Activated CD8-positive, alpha-beta T cell treated with anti-CD3 and anti-CD28 coated beads, Interleukin-2, amount 10 ng/mL, durations not matched to agents 7 days and 5 days (primary cell): ENCODE data around the gene FHIT. TPM values are rescaled to one million over a fixed set of nuclear protein-coding genes. Genes with fewer than 3 reads are reported as not detected.

ENCODE experiments used
- ATAC-seq: fragments of 150-1000 bp; cut with Tn5 transposase; one replicate; pipeline ENCODE4 v1.10.0; 2021; ENCODE audit warnings: moderate library complexity
- CTCF ChIA-PET: fragments of 350-600 bp; sonication (Branson Sonifier 250); formaldehyde crosslinking; loops from one replicate; lab custom pipeline; 2021; ENCODE audit warnings: antibody characterized with exemption; lab: Charles Lee
- POLR2A ChIA-PET: fragments of 350-600 bp; sonication (Branson Sonifier 250); formaldehyde crosslinking; loops from one replicate; lab custom pipeline; 2021; ENCODE audit warnings: antibody characterized with exemption; lab: Charles Lee
- DNase-seq: peaks from one replicate; pipeline ENCODE4 v3.0.0-alpha.2; 2020
- H3K27ac Mint-ChIP-seq: one replicate; pipeline ENCODE4 v1.8.0; 2021; ENCODE audit warnings: mild to moderate bottlenecking, mixed read lengths
- H3K27me3 Mint-ChIP-seq: one replicate; pipeline ENCODE4 v1.8.0; 2021; ENCODE audit warnings: low read depth, mixed read lengths
- H3K36me3 Mint-ChIP-seq: one replicate; pipeline ENCODE4 v1.8.0; 2021; ENCODE audit warnings: low read depth, mixed read lengths
- H3K4me1 Mint-ChIP-seq: one replicate; pipeline ENCODE4 v1.8.0; 2021; ENCODE audit warnings: low read depth, mixed read lengths
- H3K4me3 Mint-ChIP-seq: one replicate; pipeline ENCODE4 v1.8.0; 2021; ENCODE audit warnings: mild to moderate bottlenecking, mixed read lengths
- H3K9me3 Mint-ChIP-seq: one replicate; pipeline ENCODE4 v1.8.0; 2022; ENCODE audit warnings: mixed read lengths; ENCODE audit not compliant: insufficient read depth
- total RNA-seq, 2 experiments: library from RNA; stranded (reverse); gene quantifications; one replicate each; pipeline ENCODE4 v1.2.3, GENCODE V29; 2021

Gene FHIT
- total RNA-seq, 2 experiments from 2014 or later: 4.8 TPM

DNA sequence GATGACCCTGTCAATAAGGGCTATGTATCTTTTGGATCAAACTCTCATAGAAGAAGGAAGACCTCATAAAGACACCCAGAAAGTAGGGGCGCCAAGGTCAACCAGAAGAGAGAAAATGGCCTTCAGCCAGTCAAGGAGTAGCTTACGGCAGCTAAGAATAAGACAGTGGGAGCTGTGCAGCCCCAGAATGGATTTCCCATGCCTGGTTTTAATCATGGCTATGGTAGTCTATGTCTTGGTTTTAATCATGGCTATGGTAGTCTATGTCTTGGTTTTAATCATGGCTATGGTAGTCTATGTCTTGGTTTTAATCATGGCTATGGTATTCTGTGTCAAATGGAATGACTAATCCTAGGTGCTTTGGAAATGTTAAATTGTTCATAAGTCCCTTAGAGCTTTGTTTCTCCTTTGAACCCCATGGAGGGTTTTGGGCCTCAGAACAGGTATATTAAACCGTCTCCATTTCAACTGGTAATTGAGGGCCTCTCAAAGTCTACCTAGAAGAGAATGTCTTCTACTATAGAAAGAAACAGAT is 1459.4 kb downstream of the FHIT start:
- CTCF ChIA-PET: interaction anchor here (1.0 to 1.2 kb wide), 2 partner anchors 18 kb away, joined by 3 read pairs; no protein-coding TSS in a partner anchor
- ATAC-seq: no peak

DNA sequence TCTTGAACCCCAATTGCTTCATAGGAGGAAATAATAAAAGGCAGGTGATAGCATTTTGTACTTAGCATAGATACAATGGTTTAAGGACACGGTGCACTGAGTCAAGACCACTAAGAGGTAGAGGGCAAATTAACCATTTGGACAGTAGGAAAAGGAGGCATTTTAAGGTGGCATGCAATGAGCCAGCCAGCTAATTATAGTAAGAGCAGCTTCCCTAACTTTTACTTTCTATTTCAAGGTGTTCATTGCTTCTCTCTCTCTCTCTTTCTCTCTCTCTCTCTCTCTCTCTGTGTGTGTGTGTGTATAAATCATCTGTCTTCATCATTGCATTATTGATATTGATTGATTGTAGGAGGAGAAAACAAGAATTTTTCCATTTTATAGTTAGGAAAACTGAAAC is 1461.0 kb downstream of the FHIT start:
- Mint-ChIP-seq H3K36me3 (peaks cover 16% of the 10 kb centered on the region), H3K27ac (no peak overlapping the region), H3K27me3 (no peaks in the 10 kb centered on the region), H3K4me1 (peaks cover 35% of the 10 kb centered on the region), H3K9me3 (peaks cover 9% of the 10 kb centered on the region), H3K4me3 (no peak overlapping the region)
- ATAC-seq (peak; percentile 44), DNase-seq (no peak)
- ChIA-PET CTCF (interaction anchor here (1.7 kb wide), 1 partner anchor 17 kb away, joined by 4 read pairs; no protein-coding TSS in a partner anchor), POLR2A (no interaction called here)

More for the DNA sequence above, 1459.4 kb downstream of the FHIT start:
- Mint-ChIP-seq H3K4me3 (no peak overlapping the region), H3K27ac (no peak overlapping the region), H3K4me1 (peaks cover 35% of the 10 kb centered on the region), H3K36me3 (peaks cover 8% of the 10 kb centered on the region), H3K27me3 (no peaks in the 10 kb centered on the region), H3K9me3 (peaks cover 9% of the 10 kb centered on the region)
- DNase-seq: no peak
- POLR2A ChIA-PET: no interaction called here

DNA sequence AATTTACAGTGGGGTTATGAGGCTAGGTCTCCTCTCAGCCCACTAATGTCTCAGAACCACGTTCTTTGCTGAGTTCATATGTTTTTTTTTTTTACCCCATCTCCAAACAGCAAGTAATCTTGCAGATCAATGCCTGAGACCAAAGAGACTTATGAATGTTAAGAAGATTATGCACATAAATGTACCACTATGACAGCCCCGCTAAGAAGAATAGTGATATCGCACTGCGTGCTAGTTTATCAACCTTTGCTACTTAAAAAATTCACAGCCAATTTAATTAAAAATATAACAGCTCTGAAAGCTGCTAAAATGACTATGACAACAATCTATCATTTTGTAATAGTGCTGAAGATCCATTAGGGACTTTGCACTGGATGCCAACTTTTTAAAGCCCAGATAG is 1462.5 kb downstream of the FHIT start:
- POLR2A ChIA-PET: no interaction called here
- peaks cover 48% of the 10 kb centered on the region for H3K4me1 Mint-ChIP-seq
- no peak for DNase-seq
- H3K27ac Mint-ChIP-seq: no peak overlapping the region
- H3K27me3 Mint-ChIP-seq: no peaks in the 10 kb centered on the region
- H3K36me3 Mint-ChIP-seq: peaks cover 19% of the 10 kb centered on the region
- H3K4me3 Mint-ChIP-seq: no peak overlapping the region
- CTCF ChIA-PET: interaction anchor here (1.3 to 1.7 kb wide), 2 partner anchors 12 to 16 kb away, joined by 3 to 4 read pairs; no protein-coding TSS in a partner anchor
- ATAC-seq: no peak
- peaks cover 13% of the 10 kb centered on the region for H3K9me3 Mint-ChIP-seq

DNA sequence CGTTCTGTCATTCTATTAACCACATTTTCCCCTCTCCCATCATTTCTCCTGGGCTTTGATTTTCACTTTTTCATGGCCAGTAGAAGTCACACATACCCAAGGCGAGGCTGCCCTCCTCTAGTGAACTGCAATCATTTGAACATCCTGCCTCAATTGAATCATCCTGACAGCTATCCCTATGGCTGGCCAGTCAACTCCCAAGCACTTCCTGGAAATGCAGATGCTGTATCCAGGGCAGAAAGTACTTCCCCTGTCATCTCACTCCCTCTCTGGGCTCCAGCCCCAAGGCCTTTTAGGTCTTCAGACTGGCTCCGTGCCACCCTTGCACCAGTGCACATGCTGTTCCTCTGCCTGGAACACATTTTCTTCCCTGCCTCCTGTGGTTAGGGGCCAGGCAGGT is 1463.1 kb downstream of the FHIT start:
- Mint-ChIP-seq H3K4me3 (no peak overlapping the region), H3K27me3 (no peaks in the 10 kb centered on the region), H3K9me3 (peaks cover 13% of the 10 kb centered on the region), H3K4me1 (peaks cover 54% of the 10 kb centered on the region), H3K36me3 (peaks cover 24% of the 10 kb centered on the region), H3K27ac (no peak overlapping the region)
- ATAC-seq (no peak), DNase-seq (no peak)
- ChIA-PET POLR2A (no interaction called here), CTCF (no interaction called here)

DNA sequence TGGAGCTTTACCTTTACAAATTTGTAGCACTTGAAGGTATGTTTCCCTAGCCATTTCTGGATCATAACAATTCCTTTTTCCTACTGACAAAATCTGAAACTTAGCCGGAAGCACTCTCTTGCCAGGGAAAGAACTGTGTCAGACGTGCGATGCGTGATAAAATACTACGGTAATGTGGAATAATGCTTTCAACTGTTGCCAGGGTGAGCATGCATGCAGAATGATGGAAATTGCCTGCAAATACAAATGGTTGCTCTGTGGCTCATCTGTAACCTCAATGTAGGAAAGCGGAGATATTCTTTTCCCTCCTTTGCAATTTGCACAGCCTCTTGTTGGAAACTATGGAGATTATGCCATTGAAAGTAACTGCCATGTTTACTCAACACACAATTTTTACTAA is 1464.9 kb downstream of the FHIT start:
- CTCF ChIA-PET: interaction anchor here (0.7 kb wide), 1 partner anchor 29 kb away, joined by 3 read pairs; no protein-coding TSS in a partner anchor
- no peak overlapping the region for H3K4me3 Mint-ChIP-seq
- POLR2A ChIA-PET: no interaction called here

DNA sequence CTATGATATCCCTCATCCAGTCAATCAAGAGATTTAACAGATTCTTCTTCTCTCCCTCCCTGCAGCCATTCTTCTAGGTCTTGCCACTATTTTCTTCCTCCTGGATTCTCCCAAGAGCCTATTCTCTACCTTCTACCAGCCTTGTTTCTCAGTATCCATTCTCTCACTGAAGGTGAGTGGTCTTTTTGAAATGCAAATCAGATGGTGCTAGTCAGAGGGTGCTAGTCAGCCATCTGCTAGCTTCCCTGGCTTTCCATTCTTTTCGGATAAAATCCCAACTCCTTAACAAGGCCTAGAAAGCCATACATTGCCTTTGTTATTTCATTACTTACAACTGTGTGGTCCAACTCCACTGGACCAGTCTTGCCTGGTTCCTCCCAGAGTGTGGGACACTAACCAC is 1467.1 kb downstream of the FHIT start:
- Mint-ChIP-seq H3K27me3 (peaks cover 2% of the 10 kb centered on the region), H3K36me3 (peaks cover 27% of the 10 kb centered on the region), H3K9me3 (peaks cover 8% of the 10 kb centered on the region), H3K4me1 (peaks cover 41% of the 10 kb centered on the region), H3K27ac (peak overlapping the region; percentile 81), H3K4me3 (peak overlapping the region; percentile 4)
- ATAC-seq: no peak
- no peak for DNase-seq
- CTCF ChIA-PET: no interaction called here
- POLR2A ChIA-PET: interaction anchor here (1.0 kb wide), 1 partner anchor 11 kb away, joined by 3 read pairs; no protein-coding TSS in a partner anchor

More for the DNA sequence above, 1464.9 kb downstream of the FHIT start:
- no peak overlapping the region for H3K27ac Mint-ChIP-seq
- no peaks in the 10 kb centered on the region for H3K27me3 Mint-ChIP-seq
- ATAC-seq (no peak), DNase-seq (no peak)
- peaks cover 58% of the 10 kb centered on the region for H3K4me1 Mint-ChIP-seq
- H3K9me3 Mint-ChIP-seq: peaks cover 7% of the 10 kb centered on the region
- peaks cover 24% of the 10 kb centered on the region for H3K36me3 Mint-ChIP-seq

DNA sequence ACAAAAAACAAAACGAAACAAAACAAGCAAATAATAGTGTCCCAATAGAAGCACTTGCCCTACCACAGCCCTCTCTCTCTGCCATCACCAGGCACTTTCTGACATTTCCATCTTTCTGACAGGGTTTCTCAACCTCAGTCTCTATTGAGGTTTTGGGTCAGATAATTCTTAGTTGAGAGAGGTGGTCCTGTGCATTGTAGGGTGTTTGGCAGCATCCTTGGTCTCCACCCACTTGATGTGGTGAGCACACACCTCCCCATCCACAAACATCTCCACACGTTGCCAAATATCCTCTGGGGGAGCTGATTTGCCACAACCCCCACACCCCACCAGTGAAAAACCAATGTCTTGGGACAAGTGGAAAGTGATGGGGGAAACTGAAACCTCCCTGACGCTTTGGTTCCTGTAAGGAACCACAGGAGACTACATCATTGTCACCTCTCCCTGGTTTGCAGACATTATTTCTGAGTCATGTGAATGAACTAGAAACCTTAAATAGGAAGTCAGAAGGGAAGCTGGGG is 1467.7 kb downstream of the FHIT start:
- Mint-ChIP-seq H3K4me1 (peaks cover 39% of the 10 kb centered on the region), H3K27me3 (peaks cover 2% of the 10 kb centered on the region), H3K9me3 (peaks cover 10% of the 10 kb centered on the region), H3K4me3 (peak overlapping the region; percentile 4), H3K27ac (peak overlapping the region; percentile 81), H3K36me3 (peaks cover 27% of the 10 kb centered on the region)
- ATAC-seq (peak; percentile 85), DNase-seq (peak; percentile 66)
- POLR2A ChIA-PET: interaction anchor here (1.0 kb wide), 1 partner anchor 11 kb away, joined by 3 read pairs; no protein-coding TSS in a partner anchor
- CTCF ChIA-PET: interaction anchor here (1.0 kb wide), 1 partner anchor 16 kb away, joined by 3 read pairs; no protein-coding TSS in a partner anchor

DNA sequence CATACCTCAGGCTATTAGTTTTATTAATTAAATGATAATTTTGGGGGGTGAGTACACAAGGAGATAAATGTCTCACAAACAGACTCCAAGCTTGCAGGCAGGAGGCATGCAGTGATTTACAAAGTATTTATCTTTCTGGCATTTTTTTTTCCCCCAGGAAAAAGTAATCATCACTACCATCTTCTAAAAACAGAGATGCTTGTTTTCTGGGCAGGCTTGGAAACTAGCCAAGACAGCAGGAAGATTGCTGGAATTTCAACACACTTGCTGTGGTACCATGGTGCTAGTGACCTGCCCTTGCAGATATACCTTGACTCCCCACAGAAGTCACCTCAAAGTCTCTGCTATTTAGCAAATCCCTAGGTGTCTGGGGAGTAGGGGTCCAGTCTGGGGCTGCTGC is 1468.6 kb downstream of the FHIT start:
- Mint-ChIP-seq H3K4me3 (no peak overlapping the region), H3K27ac (no peak overlapping the region), H3K36me3 (peaks cover 25% of the 10 kb centered on the region), H3K9me3 (peaks cover 18% of the 10 kb centered on the region), H3K4me1 (peaks cover 39% of the 10 kb centered on the region), H3K27me3 (peaks cover 2% of the 10 kb centered on the region)
- CTCF ChIA-PET: interaction anchor here (1.0 kb wide), 1 partner anchor 15 kb away, joined by 3 read pairs; no protein-coding TSS in a partner anchor
- DNase-seq (no peak), ATAC-seq (no peak)
- POLR2A ChIA-PET: no interaction called here

DNA sequence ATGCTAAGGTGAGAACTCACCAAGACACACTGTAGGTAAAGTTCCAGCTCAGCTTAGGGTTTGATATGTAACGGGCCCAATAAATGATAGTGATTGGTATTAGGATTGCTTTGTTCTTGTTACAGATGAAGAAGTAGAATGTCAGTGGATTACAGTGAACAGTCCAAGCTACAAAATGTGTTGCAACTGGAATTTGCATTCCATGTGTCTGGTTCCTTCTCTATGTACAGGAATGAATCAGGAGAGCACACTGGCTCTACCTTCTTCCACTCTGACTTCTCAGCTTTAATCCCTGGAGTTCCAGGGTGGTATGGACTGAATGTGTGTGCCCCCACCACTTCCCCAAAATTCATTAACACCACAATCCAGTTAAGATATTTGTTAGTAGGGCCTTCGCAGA is 1471.0 kb downstream of the FHIT start:
- Mint-ChIP-seq H3K4me1 (peaks cover 57% of the 10 kb centered on the region), H3K9me3 (peaks cover 19% of the 10 kb centered on the region), H3K4me3 (no peak overlapping the region), H3K36me3 (peaks cover 18% of the 10 kb centered on the region), H3K27ac (no peak overlapping the region), H3K27me3 (peaks cover 2% of the 10 kb centered on the region)
- ChIA-PET POLR2A (no interaction called here), CTCF (no interaction called here)
- DNase-seq: no peak
- no peak for ATAC-seq

DNA sequence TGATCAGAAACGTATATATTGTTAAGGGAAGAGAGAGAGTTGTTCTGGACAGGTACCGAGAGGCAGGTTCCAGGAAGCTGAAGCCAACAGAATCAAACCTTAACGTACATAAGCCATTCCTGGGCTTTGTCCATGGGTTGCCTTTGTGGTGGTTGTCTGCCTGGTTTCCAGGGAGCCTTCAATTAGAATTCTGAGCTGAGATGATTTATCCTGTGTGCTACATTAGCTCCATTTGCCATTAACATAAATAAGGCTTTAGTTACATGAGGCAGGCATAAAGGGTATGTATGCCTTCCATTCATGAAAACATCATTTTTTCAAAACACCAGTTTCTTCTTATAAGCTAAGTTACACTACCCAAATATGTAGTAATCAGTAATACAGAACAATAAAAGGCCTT is 1472.0 kb downstream of the FHIT start:
- POLR2A ChIA-PET: no interaction called here
- peaks cover 58% of the 10 kb centered on the region for H3K4me1 Mint-ChIP-seq
- ATAC-seq: no peak
- peaks cover 15% of the 10 kb centered on the region for H3K36me3 Mint-ChIP-seq
- peaks cover 15% of the 10 kb centered on the region for H3K9me3 Mint-ChIP-seq
- no peak overlapping the region for H3K4me3 Mint-ChIP-seq
- CTCF ChIA-PET: interaction anchor here (1.3 kb wide), 1 partner anchor 78 kb away, joined by 4 read pairs; no protein-coding TSS in a partner anchor
- H3K27ac Mint-ChIP-seq: no peak overlapping the region
- no peak for DNase-seq
- H3K27me3 Mint-ChIP-seq: peaks cover 2% of the 10 kb centered on the region

DNA sequence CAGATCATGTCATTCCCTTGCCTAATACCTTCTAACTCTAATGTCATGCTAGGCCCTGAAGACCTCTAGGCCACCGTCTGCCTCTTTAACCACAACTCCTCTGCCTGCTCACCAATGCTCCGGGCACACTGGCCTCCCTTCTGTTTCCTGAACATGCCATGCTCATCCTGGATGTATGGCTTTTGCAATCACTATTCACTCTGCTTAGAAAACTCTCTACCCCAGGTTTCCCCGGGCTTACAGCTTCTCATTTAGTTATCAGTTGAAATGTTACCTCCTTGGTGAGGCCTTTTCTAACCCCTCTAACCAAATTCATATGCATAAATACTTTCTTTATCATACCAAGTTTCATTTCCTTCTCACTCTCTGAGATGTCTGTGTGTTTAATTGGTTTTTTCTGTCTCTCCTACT is 1473.6 kb downstream of the FHIT start:
- H3K4me3 Mint-ChIP-seq: no peak overlapping the region
- H3K36me3 Mint-ChIP-seq: peaks cover 10% of the 10 kb centered on the region
- H3K9me3 Mint-ChIP-seq: peaks cover 15% of the 10 kb centered on the region
- ChIA-PET CTCF (no interaction called here), POLR2A (no interaction called here)
- DNase-seq (no peak), ATAC-seq (no peak)
- H3K27ac Mint-ChIP-seq: peak overlapping the region; percentile 58
- H3K4me1 Mint-ChIP-seq: peaks cover 57% of the 10 kb centered on the region
- peaks cover 2% of the 10 kb centered on the region for H3K27me3 Mint-ChIP-seq

DNA sequence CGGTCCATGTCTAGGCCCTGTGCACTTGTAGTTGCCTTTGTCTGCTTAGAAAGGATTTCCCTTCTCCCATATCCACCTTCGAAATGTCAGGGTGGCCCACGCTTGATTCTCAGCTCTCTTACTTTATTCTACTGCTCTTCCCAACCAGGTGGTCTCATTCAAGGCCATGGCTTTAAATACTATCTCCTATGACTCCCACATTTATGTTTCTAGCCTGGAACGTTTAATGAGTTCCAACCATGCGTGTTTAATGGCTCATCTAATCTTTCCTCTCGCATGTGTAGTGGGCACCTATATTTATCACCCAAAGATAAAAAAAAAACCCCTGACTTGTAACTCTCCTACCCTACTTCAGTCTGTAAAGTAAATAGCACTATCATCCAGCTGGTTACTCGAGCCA is 1474.2 kb downstream of the FHIT start:
- CTCF ChIA-PET: interaction anchor here (1.1 kb wide), 1 partner anchor 81 kb away, joined by 3 read pairs; no protein-coding TSS in a partner anchor
- Mint-ChIP-seq H3K27ac (no peak overlapping the region), H3K27me3 (peaks cover 2% of the 10 kb centered on the region)

More for the DNA sequence above, 1474.2 kb downstream of the FHIT start:
- Mint-ChIP-seq H3K9me3 (peaks cover 15% of the 10 kb centered on the region), H3K4me3 (no peak overlapping the region), H3K4me1 (peaks cover 63% of the 10 kb centered on the region), H3K36me3 (peaks cover 10% of the 10 kb centered on the region)
- no peak for ATAC-seq
- POLR2A ChIA-PET: no interaction called here
- DNase-seq: no peak
